Activated naive CD4-positive, alpha-beta T cell treated with anti-CD3 and anti-CD28 coated beads for 36 hours (primary cell): ENCODE measurements around the gene PTPRK. TPM values are rescaled to one million over a fixed set of nuclear protein-coding genes. Genes with fewer than 3 reads are reported as not detected.

Experiments used
- CTCF ChIA-PET: fragments of 350-600 bp; sonication (Branson Sonifier 250); formaldehyde crosslinking; loops from one replicate; lab custom pipeline; 2021; ENCODE audit warnings: antibody characterized with exemption; lab: Charles Lee
- DNase-seq: peaks from one replicate; pipeline ENCODE4 v3.0.0-alpha.2; 2020
- H3K27ac Mint-ChIP-seq: one replicate; pipeline ENCODE4 v1.8.0; 2021; ENCODE audit warnings: mild to moderate bottlenecking, mixed read lengths
- H3K27me3 Mint-ChIP-seq: one replicate; pipeline ENCODE4 v1.8.0; 2021; ENCODE audit warnings: low read depth, mixed read lengths
- H3K36me3 Mint-ChIP-seq: one replicate; pipeline ENCODE4 v1.8.0; 2021; ENCODE audit warnings: low read depth, mixed read lengths
- H3K4me1 Mint-ChIP-seq: one replicate; pipeline ENCODE4 v1.8.0; 2021; ENCODE audit warnings: low read depth, mixed read lengths
- H3K4me3 Mint-ChIP-seq: one replicate; pipeline ENCODE4 v1.8.0; 2021; ENCODE audit warnings: mild to moderate bottlenecking, moderate library complexity, mixed read lengths
- H3K9me3 Mint-ChIP-seq: one replicate; pipeline ENCODE4 v1.8.0; 2021; ENCODE audit warnings: mixed read lengths
- intact Hi-C: fragments of 100-400 bp; cut with micrococcal nuclease; formaldehyde crosslinking; loops from one replicate; pipeline ENCODE4 v1.15.1; 2023
- total RNA-seq, 2 experiments: library from RNA; stranded (reverse); gene quantifications; one replicate each; pipeline ENCODE4 v1.2.3, GENCODE V29; 2021

Gene PTPRK
- total RNA-seq, 2 experiments from 2014 or later = 5.5 to 8.0 TPM

DNA sequence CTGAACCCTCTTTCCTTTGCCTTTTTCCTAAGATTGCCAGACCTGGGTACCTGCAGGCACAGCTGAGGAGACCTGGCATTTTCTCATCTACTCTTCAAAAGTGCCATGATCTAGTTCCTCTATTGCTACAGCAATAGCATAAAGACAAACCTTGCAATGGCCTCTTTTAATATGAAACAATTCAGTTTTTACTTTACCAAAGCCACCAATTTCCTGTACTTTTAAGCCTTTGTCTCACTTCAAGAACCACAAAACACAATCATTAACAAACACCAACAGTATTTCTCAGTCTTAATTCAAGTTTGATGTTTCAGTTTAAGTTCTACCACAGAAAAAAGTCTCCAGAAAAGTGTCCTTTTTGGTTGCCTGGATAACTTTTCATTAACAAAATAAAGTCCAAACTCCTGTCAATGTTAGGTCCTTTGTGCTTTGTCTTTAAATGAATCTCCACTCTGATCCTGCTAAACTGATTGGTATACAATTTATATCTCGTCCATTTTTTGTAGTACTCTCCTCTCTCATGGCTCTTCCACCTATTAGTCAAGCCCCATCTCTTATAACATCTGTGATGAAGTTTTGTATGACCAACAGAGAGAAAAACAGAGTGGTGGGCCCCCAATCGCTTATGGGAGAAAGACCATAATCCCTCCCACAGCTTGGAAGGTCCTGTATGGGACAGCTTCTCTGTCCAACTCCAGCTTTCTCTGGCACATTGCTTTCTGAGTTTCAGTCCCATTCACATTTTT, 569.1 kb downstream of the PTPRK start:
- Mint-ChIP-seq H3K27ac (peak overlapping the region; percentile 66), H3K9me3 (peaks cover 7% of the 10 kb centered on the region), H3K36me3 (peaks cover 2% of the 10 kb centered on the region), H3K4me1 (peaks cover 62% of the 10 kb centered on the region), H3K27me3 (no peaks in the 10 kb centered on the region), H3K4me3 (peak overlapping the region; percentile 37)
- intact Hi-C loops = loop anchor here (1.0 to 2.0 kb wide), 6 partner anchors 12 to 75 kb away; no protein-coding TSS in a partner anchor
- DNase-seq = no peak
- CTCF ChIA-PET = interaction anchor here (0.6 to 3.0 kb wide), 3 partner anchors 17 to 96 kb away, joined by 3 to 12 read pairs (median 3); no protein-coding TSS in a partner anchor

DNA sequence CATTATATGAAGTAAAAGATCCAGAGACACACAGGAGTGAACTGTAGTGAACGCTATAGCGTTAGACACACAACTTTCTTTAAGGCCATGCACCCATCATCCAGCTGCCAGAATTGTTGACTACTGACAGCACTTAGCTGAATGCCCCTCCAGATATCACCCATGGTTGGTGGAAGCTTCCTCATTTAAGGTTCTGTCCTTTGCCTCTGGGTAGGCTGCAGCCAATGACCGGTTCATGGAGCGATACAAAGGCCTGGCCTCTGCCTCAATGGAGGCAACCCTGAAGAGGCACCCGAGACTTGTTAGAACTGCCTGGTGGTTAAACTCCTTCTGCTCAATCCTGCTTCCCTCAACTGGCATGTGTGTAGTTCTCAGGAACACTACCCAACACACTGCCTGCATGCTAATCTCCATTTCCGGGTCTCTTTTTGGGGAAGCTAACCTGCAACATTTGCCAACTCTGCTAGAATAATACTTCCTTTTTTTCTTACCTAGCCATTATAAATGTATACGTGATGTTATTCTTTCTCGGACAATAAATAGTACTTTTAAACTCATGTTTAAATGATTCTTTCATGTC, 569.7 kb downstream of the PTPRK start:
- Mint-ChIP-seq H3K4me1 (peaks cover 65% of the 10 kb centered on the region), H3K36me3 (peaks cover 4% of the 10 kb centered on the region), H3K4me3 (peak overlapping the region; percentile 37), H3K27me3 (no peaks in the 10 kb centered on the region), H3K27ac (peak overlapping the region; percentile 66), H3K9me3 (peaks cover 12% of the 10 kb centered on the region)
- CTCF ChIA-PET = interaction anchor here (0.8 to 3.0 kb wide), 4 partner anchors 12 to 95 kb away, joined by 3 to 12 read pairs (median 4); no protein-coding TSS in a partner anchor
- intact Hi-C loops = loop anchor here (1.0 to 2.0 kb wide), 6 partner anchors 11 to 74 kb away; no protein-coding TSS in a partner anchor
- no peak for DNase-seq

DNA sequence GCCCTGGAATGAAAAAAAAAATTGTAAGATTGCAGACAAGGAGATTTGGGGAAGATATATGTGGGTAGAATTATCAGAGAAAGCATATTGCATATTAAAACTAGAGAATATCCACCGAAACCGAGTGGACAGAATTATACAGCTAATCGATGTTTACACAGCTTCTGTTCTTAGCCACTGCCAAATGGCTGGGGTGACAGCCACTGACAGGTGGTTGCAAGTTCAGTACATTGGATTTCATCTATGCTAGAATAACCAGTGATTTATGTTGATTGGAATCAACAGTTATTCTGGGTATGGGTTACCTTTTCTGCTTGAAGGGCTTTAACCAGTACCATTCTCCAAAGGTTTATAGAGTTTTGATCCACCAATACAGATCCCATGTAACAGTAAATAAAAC, 571.1 kb downstream of the PTPRK start:
- CTCF ChIA-PET = interaction anchor here (0.7 to 3.0 kb wide), 4 partner anchors 9 to 23 kb away, joined by 3 to 12 read pairs (median 3); no protein-coding TSS in a partner anchor
- H3K4me3 Mint-ChIP-seq = no peak overlapping the region
- peaks cover 12% of the 10 kb centered on the region for H3K9me3 Mint-ChIP-seq
- intact Hi-C loops = no loop called here
- DNase-seq = no peak
- H3K36me3 Mint-ChIP-seq = peaks cover 4% of the 10 kb centered on the region
- H3K27me3 Mint-ChIP-seq = no peaks in the 10 kb centered on the region
- H3K4me1 Mint-ChIP-seq = peaks cover 60% of the 10 kb centered on the region
- no peak overlapping the region for H3K27ac Mint-ChIP-seq

DNA sequence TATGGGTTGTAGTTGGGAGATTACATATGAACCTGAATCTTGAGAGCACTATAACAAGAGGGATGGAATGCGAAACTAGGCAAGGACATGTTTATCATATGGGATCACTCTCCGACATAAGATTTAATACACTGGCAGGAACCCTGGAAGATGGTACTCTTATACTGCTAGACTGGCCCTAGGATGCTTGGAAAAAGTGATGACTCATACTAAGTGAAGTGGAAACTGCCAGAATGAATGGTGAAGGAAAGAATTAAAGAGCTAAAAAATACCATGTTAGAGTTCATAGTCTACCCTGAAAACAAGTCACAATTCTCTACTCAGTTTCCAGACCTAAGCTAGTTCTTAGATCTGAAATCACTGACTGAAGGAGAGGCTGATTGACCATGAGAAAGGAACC, 574.0 kb downstream of the PTPRK start:
- peaks cover 4% of the 10 kb centered on the region for H3K36me3 Mint-ChIP-seq
- DNase-seq = no peak
- no peak overlapping the region for H3K4me3 Mint-ChIP-seq
- peaks cover 12% of the 10 kb centered on the region for H3K9me3 Mint-ChIP-seq
- H3K27me3 Mint-ChIP-seq = no peaks in the 10 kb centered on the region
- H3K4me1 Mint-ChIP-seq = peaks cover 52% of the 10 kb centered on the region
- intact Hi-C loops = no loop called here
- H3K27ac Mint-ChIP-seq = peak overlapping the region; percentile 7
- CTCF ChIA-PET = interaction anchor here (0.7 kb wide), 1 partner anchor 92 kb away, joined by 3 read pairs; no protein-coding TSS in a partner anchor

DNA sequence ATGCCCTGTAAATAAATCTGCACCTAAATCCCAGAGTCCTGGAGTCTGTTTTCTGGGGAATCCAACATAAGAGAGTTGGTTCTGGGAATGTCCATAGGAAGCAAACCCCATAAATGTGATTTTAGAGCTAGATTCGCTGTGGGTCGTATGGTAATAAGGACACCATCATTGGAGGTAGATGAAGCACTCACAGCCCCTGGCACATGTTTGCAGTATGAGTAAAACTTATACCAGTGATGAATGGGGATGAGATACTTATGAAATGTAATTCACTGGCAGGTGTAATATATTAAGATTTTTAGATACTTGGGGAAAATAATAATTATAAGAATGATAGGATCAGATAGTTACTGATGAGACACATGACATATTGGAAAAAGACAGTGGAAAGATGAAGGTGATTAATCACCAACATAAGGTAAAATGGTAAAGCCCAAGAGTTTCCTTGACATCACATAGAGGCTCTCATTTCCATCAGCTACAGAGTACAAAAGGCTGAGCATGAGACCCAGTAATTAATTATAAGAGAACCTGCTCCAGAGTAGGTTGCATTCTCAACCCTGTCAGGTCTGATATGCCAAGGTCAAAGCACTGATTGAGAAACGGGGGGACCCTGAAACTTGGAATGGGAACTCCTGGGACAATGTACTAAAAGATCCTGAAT, 574.8 kb downstream of the PTPRK start:
- Mint-ChIP-seq H3K36me3 (peaks cover 4% of the 10 kb centered on the region), H3K9me3 (peaks cover 12% of the 10 kb centered on the region), H3K27me3 (no peaks in the 10 kb centered on the region), H3K27ac (no peak overlapping the region), H3K4me1 (peaks cover 47% of the 10 kb centered on the region), H3K4me3 (no peak overlapping the region)
- CTCF ChIA-PET = no interaction called here
- intact Hi-C loops = no loop called here
- no peak for DNase-seq

DNA sequence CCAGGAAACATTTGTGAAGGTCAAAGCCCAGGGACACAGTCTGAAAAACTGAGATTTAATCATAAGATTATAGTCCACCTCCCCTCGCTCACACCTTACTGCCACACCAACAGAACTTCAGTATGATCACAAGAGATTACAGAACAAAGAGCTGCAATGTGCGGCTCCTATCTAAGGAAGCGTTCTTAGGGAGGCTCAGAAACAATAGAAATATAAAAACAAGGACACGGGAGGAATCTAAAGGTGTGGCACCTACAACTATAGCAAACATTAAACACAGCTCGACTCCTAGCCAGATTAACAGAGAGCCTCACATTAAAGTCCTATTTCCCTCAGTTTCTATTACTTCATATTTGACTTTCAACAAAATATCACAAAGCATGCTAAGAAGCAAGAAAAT, 579.2 kb downstream of the PTPRK start:
- H3K27ac Mint-ChIP-seq = no peak overlapping the region
- H3K4me1 Mint-ChIP-seq = peaks cover 58% of the 10 kb centered on the region
- DNase-seq = no peak
- intact Hi-C loops = no loop called here
- peaks cover 4% of the 10 kb centered on the region for H3K9me3 Mint-ChIP-seq
- H3K27me3 Mint-ChIP-seq = no peaks in the 10 kb centered on the region
- H3K4me3 Mint-ChIP-seq = no peak overlapping the region
- peaks cover under 1% of the 10 kb centered on the region for H3K36me3 Mint-ChIP-seq
- CTCF ChIA-PET = interaction anchor here (0.7 to 1.0 kb wide), 2 partner anchors 17 to 24 kb away, joined by 3 read pairs; no protein-coding TSS in a partner anchor

DNA sequence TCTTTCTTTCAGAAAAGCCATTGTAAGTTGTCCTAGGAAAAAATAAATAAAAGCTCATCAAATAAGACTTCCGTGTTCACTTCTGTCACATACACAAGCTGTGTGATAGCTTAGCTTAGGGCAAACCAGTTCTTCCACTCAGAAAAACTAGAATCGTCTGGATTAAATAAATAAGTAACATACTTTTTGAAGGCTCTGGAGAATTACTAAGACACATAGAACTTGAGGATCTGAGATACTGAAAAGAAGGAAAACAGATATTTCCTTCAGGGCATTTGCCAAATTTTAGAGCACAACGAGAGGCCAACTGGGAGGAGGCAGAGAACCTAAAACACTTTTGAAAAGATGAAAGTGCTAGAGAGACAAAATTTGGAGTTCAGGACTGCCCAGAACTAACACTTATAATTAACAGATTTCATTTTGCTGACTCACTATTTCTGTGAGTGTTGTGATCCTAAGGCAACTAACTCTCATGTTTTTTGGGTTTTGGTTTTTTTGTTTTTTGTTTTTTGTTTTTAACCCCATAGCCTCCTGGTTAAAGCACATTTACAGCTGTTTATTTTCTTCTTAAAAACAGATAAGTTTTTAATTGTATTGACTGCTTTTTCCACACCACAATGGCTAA, 580.8 kb downstream of the PTPRK start:
- Mint-ChIP-seq H3K4me1 (peaks cover 51% of the 10 kb centered on the region), H3K36me3 (no peaks in the 10 kb centered on the region), H3K4me3 (no peak overlapping the region), H3K27ac (no peak overlapping the region), H3K9me3 (no peaks in the 10 kb centered on the region), H3K27me3 (no peaks in the 10 kb centered on the region)
- intact Hi-C loops = loop anchor here (1.0 to 10.0 kb wide), 3 partner anchors 12 to 1555 kb away; no protein-coding TSS in a partner anchor
- CTCF ChIA-PET = interaction anchor here (1.0 to 1.3 kb wide), 3 partner anchors 8 to 11 kb away, joined by 3 read pairs; no protein-coding TSS in a partner anchor
- DNase-seq = no peak

DNA sequence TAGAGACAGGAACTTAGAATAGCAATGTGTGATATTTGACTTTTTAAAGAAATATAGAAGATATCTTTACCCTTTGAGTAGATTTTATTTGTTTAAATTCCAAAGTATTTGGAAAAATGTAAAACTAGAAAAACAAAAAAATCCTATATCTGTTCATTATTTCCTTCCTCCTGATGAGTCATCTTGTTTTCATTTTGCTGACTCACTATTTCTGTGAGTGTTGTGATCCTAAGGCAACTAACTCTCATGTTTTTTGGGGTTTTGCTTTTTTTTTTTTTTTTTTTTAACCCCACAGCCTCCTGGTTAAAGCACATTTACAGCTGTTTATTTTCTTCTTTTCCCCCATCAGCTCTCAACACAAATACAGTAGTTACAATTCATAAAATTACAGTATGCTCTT, 581.7 kb downstream of the PTPRK start:
- CTCF ChIA-PET = interaction anchor here (0.5 to 2.0 kb wide), 5 partner anchors 9 to 83 kb away, joined by 3 to 6 read pairs (median 3); no protein-coding TSS in a partner anchor
- DNase-seq = no peak
- Mint-ChIP-seq H3K36me3 (peaks cover 1% of the 10 kb centered on the region), H3K9me3 (no peaks in the 10 kb centered on the region), H3K27me3 (no peaks in the 10 kb centered on the region), H3K4me3 (no peak overlapping the region), H3K27ac (no peak overlapping the region), H3K4me1 (peaks cover 60% of the 10 kb centered on the region)
- intact Hi-C loops = loop anchor here (1.0 to 10.0 kb wide), 3 partner anchors 13 to 1556 kb away; no protein-coding TSS in a partner anchor

DNA sequence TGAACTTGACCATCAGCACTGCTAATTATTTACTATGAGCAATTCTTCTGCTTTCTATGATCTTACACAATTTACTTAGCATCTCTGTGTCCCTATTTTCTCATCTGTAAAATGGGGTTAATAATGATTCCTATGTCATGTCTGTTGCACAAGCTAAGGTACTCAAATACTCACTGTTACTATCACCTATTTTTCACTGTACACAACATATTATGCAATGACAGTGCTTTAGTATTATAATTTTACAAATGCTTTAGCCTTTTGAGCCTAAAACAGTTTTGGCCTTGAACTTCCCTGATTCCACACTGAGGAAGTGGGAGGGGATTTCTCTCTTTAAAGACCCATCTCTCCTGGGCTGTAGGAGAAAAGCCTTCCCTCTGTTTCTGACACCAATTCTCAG, 582.7 kb downstream of the PTPRK start:
- peaks cover 7% of the 10 kb centered on the region for H3K36me3 Mint-ChIP-seq
- DNase-seq = no peak
- H3K9me3 Mint-ChIP-seq = peaks cover 6% of the 10 kb centered on the region
- no peaks in the 10 kb centered on the region for H3K27me3 Mint-ChIP-seq
- CTCF ChIA-PET = interaction anchor here (1.3 to 2.0 kb wide), 2 partner anchors 19 to 82 kb away, joined by 3 to 6 read pairs; no protein-coding TSS in a partner anchor
- peaks cover 64% of the 10 kb centered on the region for H3K4me1 Mint-ChIP-seq
- intact Hi-C loops = loop anchor here (10.0 kb wide), 1 partner anchor 1557 kb away; no protein-coding TSS in a partner anchor
- H3K27ac Mint-ChIP-seq = no peak overlapping the region
- no peak overlapping the region for H3K4me3 Mint-ChIP-seq

DNA sequence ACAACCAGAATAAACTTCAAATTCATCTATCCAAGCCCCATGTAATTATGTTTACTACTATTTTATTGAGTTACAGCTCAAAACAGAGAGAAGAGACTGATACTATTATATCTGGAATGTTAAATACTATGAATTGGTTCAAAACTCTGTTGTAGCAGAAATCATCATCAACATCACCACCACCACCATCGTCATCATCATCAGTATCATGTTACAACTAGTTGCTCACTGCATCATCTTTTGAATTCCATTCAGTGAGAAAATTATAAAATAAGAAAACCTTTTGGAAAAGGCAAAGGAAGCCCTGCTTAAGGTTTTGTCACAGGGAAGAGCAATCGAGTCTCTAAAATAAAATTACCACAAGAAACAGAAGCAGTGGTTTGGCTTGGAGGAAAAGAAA, 583.3 kb downstream of the PTPRK start:
- no peaks in the 10 kb centered on the region for H3K27me3 Mint-ChIP-seq
- H3K4me3 Mint-ChIP-seq = no peak overlapping the region
- H3K36me3 Mint-ChIP-seq = peaks cover 12% of the 10 kb centered on the region
- CTCF ChIA-PET = interaction anchor here (1.3 to 2.0 kb wide), 2 partner anchors 18 to 82 kb away, joined by 3 to 6 read pairs; no protein-coding TSS in a partner anchor
- peaks cover 11% of the 10 kb centered on the region for H3K9me3 Mint-ChIP-seq
- intact Hi-C loops = loop anchor here (10.0 kb wide), 1 partner anchor 1558 kb away; no protein-coding TSS in a partner anchor
- no peak for DNase-seq
- no peak overlapping the region for H3K27ac Mint-ChIP-seq
- H3K4me1 Mint-ChIP-seq = peaks cover 61% of the 10 kb centered on the region

DNA sequence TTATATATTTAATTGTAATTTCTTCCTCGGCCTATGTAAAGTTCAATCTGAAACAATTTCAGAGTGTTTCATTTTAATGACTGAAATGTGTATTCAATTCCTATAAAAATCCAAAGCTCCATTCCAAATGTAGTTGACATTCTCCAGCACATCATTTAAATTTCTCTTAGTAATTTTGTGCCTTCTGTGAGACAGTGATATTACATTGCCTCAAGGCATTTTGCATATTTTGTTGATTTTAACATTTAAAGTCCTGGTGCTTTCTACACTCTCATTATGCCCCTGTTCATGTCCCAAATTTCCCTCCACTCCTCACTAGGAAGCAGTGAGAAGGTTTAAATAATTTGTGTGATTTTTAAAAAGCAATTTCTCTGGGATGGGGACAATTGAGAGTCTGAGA, 585.4 kb downstream of the PTPRK start:
- Mint-ChIP-seq H3K36me3 (peaks cover 14% of the 10 kb centered on the region), H3K4me1 (peaks cover 58% of the 10 kb centered on the region), H3K4me3 (peak overlapping the region; percentile 69), H3K9me3 (peaks cover 17% of the 10 kb centered on the region), H3K27me3 (no peaks in the 10 kb centered on the region), H3K27ac (peak overlapping the region; percentile 93)
- DNase-seq = no peak
- intact Hi-C loops = loop anchor here (1.0 to 10.0 kb wide), 9 partner anchors 11 to 1560 kb away; partner anchors contain the start of gene THEMIS
- CTCF ChIA-PET = interaction anchor here (0.7 to 2.2 kb wide), 4 partner anchors 34 to 80 kb away, joined by 3 to 9 read pairs (median 3); partner anchors contain the start of gene THEMIS
